Mammary epithelial cell (primary cell): ENCODE data around the gene SDHD.

Experiments used
- EZH2 ChIP-seq: IDR thresholded peaks from 2 replicates; pipeline ENCODE4 v1.6.1; 2012; ENCODE audit warnings: low read length, inconsistent platforms, borderline replicate concordance
- TF ChIP-seq, protein P1 (sequence below), 2 donors: IDR thresholded peaks in 1 of 2; conservative IDR thresholded peaks in 1 of 2; 2 replicates each; pipeline ENCODE4 v1.5.1; 2011 to 2012; ENCODE audit warnings: inconsistent platforms in 2 of 2, low read length in 2 of 2, mild to moderate bottlenecking in 2 of 2, control low read depth in 1 of 2, low read depth in 1 of 2; ENCODE audit not compliant: insufficient read depth in 1 of 2; ENCODE audit errors: extremely low read depth in 1 of 2

DNA sequence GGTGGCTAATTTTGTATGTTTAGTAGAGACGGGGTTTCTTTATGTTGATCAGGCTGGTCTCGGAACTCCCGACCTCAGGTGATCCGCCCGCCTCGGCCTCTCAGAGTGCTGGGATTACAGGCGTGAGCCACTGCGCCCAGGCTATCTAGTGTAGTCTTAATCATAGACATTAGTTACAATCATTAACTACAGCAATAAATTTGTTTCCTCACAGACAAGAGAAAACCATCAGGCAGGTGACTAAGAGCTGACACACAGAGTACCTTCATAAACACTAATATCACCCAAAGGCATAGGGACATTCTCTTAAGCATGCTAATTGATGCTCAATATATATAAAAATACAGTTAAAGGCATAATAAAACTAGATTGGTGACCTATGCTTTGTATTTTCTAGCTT is 19.4 kb downstream of the SDHD start:
- TF ChIP-seq, protein P1, sequence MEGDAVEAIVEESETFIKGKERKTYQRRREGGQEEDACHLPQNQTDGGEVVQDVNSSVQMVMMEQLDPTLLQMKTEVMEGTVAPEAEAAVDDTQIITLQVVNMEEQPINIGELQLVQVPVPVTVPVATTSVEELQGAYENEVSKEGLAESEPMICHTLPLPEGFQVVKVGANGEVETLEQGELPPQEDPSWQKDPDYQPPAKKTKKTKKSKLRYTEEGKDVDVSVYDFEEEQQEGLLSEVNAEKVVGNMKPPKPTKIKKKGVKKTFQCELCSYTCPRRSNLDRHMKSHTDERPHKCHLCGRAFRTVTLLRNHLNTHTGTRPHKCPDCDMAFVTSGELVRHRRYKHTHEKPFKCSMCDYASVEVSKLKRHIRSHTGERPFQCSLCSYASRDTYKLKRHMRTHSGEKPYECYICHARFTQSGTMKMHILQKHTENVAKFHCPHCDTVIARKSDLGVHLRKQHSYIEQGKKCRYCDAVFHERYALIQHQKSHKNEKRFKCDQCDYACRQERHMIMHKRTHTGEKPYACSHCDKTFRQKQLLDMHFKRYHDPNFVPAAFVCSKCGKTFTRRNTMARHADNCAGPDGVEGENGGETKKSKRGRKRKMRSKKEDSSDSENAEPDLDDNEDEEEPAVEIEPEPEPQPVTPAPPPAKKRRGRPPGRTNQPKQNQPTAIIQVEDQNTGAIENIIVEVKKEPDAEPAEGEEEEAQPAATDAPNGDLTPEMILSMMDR (conservative IDR thresholded peaks at IDR 0.05 in 1 of 2, IDR thresholded peaks at IDR 0.05 in 1 of 2; ENCODE audit: extremely low read depth in 1 of 2, insufficient read depth in 1 of 2, low read depth in 1 of 2, low read length in 2 of 2): no peak
- TF ChIP-seq EZH2: no peak
